Activated CD8-positive, alpha-beta memory T cell treated with anti-CD3 and anti-CD28 coated beads, Interleukin-2, amount 50 U/mL, for 1 hour (primary cell): Measurements from ENCODE around the gene ENSA.
"Not testable (repeated sequence)": the region's sequence is repeated elsewhere in the genome, so short reads cannot be mapped to it uniquely, and the experiment has no call there.

Source experiments
- DNase-seq: peaks from one replicate; pipeline ENCODE4 v3.0.0-alpha.2; 2020; ENCODE audit errors: extremely low read depth

ENSA gene

DNA sequence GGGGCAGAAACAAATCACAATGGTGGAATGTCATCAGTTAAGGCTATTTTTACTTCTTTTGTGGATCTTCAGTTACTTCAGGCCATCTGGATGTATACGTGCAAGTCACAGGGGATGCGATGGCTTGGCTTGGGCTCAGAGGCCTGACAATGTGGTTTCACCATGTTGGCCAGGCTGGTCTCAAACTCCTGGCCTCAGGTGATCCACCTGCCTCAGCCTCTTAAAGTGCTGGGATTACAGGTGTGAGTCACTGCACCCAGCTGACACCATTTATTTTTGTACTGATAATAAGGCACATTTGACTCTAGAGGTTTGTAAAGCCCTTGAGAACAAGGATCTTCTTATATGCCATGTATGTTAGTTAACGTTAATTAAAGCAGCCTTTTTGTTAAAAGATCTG, 48.4 kb downstream of the ENSA start:
- DNase-seq, result not testable (repeated sequence)

DNA sequence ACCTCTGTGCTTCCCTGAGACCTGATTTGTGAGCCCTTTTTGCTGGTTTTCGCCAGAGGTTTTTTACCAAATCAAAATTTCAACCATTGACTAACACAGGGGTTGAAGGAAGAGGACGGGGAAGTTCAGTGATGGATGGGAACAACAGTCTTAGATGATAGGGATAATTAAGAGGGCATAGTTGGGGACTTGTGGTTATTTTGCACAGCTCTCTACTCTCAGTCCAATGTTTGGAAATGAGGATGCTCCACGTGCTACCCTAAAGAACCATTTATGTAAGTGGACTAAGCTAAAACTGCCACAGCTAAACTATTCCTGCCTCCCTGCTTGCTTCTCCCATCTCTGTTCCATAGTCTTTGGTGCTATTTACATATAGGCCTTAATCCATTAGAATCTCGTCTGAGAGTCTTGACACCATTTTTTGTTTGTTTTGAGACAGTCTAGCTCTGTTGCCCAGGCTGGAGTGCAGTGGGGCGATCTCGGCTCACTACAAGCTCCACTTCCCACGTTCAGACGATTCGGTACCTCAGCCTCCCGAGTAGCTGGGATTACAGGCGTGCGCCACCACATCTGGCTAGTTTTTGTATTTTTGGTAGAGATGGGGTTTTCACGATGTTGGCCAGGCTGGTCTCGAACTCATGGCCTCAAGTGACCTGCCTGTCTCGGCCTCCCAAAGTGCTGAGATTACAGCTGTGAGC, 49.3 kb downstream of the ENSA start:
- no peak for DNase-seq

GRCh38 chr1:150579110-150579944, 50.1 kb downstream of the ENSA start, which contains the start of gene MCL1:
Gene MCL1, minus strand, starts transcription at chr1:150579610. Its CDS starts 80 bp downstream, at chr1:150579530.
- DNase-seq, result peak; percentile 79

DNA sequence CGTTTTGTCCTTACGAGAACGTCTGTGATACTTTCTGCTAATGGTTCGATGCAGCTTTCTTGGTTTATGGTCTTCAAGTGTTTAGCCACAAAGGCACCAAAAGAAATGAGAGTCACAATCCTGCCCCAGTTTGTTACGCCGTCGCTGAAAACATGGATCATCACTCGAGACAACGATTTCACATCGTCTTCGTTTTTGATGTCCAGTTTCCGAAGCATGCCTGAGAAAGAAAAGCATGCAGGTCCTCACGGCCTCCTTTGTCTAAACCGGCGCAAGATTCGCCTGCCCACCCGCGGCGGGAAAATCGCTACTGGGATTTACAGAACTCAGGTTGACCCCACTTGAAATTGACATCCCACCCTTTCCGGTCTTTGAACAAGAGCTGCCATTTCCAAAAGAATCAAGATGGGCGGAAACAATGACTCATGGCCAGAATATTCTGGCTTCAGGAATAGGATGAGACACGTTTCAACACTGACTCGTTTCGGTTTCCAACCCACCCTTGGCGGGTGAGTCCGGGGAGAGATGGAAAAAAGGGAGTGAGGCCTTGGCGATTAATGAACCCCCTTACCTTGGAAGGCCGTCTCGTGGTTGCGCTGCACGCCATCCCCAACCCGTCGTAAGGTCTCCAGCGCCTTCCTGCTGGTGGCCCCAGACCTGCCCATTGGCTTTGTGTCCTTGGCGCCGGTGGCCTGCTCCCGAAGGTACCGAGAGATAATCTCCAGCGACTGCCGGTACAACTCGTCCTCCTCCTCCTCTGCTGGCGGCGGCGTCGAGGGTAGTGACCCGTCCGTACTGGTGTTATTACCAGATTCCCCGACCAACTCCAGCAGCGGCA, 50.9 kb downstream of the ENSA start:
- DNase-seq, result no peak

DNA sequence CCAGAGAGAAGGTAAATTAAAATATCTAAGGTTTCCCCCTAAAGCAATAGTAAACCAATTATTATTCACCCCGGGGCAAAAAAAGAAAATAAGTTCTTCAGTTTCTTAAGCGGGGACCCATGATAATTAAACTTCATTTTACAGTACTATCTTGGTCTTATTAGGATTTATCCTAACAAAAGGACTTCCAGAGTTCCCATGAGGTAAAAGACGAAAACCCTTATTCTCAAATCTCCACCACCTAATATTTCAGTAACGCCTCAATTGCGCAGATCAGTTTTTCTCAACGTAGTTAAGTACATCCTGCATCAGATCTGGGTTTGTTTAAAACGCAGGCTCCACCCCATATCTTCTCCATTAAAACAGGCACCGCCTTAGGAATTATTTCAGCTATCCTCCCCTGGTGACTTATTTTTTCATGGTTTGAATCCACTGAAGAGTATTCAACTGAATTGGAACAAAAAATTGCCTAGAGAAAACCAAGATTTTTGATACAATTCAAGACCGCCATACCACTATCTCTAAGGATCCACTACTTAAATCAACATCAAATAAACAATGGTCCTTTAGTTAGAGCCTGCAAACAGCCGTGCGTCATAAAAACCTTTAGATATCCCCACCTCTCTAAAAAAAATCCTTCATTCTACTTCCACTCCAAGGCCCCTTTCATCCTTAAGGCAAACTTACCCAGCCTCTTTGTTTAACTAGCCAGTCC, 51.7 kb downstream of the ENSA start:
- DNase-seq, result no peak

- DNase-seq, result no peak
Measured at GRCh38 chr1:150576794-150577556, 52.4 kb downstream of the ENSA start.

DNA sequence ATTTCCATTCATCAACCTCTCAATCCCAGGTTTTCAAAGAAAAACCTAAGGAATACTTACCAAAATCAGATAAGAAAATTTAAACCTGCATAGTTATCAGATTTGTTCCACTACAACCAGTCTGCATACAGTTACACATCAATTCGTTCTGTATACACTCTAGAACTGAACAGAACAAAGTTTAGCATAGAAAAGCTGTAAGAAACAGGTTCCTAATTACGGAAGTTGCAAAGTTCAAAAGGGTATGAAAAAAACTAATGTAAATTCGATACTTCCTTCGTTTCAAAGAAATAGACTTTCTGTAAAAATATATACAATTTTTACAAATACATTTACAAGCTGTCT, 53.1 kb downstream of the ENSA start:
- no peak for DNase-seq

DNA sequence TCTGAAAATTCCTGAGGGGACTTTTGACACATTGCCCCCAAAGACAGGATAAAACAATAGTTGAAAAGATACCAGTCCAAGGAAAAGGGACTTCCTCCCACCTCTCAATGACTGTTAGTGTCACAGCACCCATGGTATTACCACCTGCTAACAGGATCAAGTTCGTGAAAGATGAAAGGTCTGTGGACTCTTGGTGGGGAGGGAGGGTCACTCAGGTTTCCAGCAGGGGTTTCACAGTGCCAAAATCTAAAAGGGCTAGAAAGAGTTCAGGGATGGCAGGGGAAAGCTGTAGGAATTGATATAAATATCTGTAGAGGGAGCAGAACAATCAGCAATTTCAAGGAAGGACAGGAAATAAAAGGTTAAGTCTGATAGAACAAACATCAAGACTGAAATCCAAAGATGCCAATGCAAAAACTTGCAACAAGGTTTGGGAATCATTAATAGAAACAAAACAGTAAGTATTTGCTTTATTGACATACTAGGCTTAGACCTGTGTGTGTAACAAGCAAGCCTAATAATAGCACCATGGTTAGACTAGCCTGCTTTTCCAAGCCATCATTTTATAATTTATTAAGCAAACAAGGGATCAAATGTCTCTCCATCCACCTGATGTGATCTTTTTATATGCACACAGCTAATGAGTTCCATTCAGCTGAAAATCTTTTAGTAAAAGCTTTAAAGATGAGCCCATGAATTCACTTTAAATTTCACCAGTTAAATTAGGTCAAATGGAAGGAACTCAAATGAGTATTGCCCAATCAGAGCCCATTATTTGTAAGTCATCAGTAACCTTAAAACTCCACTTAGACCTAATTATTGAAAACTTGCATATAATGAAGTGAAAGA, 53.7 kb downstream of the ENSA start:
- no peak for DNase-seq

DNA sequence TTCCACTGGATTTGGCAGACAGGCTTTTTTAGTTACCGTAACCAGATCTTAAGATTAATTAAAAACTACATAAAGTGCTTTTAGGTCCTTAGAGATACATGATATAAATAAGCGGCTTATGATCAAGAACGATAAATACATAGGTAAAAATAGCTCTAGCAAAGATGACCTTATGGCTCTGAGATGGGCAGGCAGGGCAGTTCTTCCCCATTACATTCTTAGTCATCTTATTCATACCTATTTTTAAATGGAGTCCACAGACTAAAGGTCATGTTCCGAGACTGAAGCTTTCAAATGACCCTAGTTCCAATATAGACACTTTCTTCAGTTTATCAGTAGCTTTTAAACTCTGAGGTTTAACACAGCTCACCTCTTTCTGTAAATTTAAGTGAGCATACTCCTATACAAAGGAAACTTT, 54.3 kb downstream of the ENSA start:
- DNase-seq, result no peak

DNA sequence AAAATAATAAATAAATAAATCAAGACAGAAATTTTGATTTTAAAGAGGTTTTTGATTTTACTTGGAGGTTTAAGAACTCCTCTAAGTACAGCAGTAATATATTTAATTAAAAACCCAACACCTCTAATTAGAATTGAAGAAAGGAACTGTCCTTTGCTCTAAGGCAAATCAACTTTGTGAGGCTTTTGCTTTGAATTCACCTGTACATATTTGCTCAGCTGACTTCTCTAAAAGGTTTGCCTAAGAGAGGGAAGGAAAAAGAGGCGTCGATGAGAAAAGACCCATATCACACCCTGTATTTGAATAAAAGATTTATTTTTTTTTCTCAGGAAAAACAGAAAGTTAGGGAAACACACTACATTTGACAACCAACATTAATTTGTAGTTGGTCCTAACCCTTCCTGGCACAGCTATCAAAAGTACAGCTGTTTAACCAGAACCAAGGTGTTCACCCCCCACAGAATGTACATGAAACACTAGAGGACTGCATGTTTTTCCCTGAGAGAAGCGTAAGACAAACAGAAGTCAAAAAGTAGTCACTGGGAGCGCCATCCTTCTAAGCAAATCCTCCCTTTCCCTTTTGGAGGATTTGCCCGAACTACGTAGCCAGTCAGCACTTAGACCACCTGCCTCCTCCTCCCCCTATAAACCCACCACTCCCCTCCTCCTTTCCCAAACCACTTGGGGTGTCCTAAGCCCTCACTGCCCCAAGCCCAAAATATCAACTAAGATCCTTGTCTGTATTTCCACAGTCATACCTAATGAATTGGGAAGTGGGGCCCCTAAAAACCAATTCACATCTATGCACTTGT, 54.9 kb downstream of the ENSA start:
- no peak for DNase-seq

- not testable (repeated sequence) for DNase-seq
Measured at GRCh38 chr1:150573648-150574071, 55.8 kb downstream of the ENSA start.

- DNase-seq, result no peak
Measured at GRCh38 chr1:150572918-150573647, 56.3 kb downstream of the ENSA start.
